ENCODE data around the gene EPM2AIP1.

EPM2AIP1 gene

GRCh38 chr3:36944641-36945270 lies 48.2 kb downstream of the EPM2AIP1 start, which contains the start of gene TRANK1:
TSS of gene TRANK1 (minus strand) at chr3:36945054. CDS start at chr3:36944809, 245 bp downstream.
- DNase-seq: no peak

GRCh38 chr3:36944012-36944640 lies 48.8 kb downstream of the EPM2AIP1 start:
- DNase-seq: no peak

DNA sequence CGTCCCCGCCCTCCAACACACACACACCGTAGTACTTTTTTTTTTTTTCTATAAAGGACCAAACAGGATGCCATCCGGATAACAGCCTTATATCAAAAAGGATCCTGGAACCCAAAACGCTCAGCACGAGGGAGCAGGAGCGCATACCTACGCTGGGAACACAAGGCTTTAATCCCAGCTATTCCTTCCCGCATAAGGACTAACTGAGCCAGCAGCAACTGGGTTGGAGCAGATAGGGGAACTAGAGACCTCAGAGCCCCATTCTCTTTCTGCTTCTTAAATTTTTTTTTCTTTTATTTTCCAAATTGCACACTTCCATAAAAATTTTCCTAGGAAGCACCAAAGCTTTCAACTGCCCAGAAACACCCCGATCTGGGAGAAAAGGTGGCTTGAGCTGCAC lies 49.3 kb downstream of the EPM2AIP1 start:
- DNase-seq: no peak

- no peak for DNase-seq
Observed at GRCh38 chr3:36942638-36943248, 50.2 kb downstream of the EPM2AIP1 start.

DNA sequence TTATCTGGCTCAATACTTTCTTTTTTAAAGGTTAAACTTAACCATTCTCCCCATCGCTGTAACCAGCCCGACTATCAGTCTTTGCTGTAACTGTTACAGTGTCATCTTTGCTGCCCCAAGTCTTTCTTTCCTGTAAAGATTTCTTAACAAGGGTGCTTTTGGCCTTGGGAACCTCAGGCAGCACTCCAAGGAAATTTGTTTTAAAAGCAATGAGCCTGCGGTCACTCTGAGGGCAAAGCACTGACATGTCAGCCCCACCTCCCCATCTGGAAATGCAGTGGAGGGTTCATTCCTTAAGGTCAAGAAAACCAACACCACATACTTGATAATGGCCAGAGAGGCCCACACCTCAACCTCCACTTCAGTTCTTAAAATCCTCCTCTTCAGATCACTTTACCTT lies 51.3 kb downstream of the EPM2AIP1 start:
- no peak for DNase-seq

GRCh38 chr3:36941162-36941561 lies 51.8 kb downstream of the EPM2AIP1 start:
- no peak for DNase-seq

- DNase-seq: no peak
Observed at GRCh38 chr3:36937492-36937891, 55.4 kb downstream of the EPM2AIP1 start.

All from SW 1271 (cell line).